H1 (cell line): Measurements from ENCODE around the gene TCEANC2. TPM values are rescaled to one million over a fixed set of nuclear protein-coding genes. Genes with fewer than 3 reads are reported as not detected.

Experiments
- CTCF ChIA-PET: fragments of 300-600 bp; sonication (Branson Sonifier 250); formaldehyde crosslinking; loops from one replicate; lab custom pipeline; 2021; ENCODE audit not compliant: partially characterized antibody; lab: Charles Lee
- POLR2A ChIA-PET: fragments of 300-600 bp; sonication (Branson Sonifier 250); formaldehyde crosslinking; loops from one replicate; lab custom pipeline; 2021; ENCODE audit warnings: inconsistent platforms; ENCODE audit not compliant: partially characterized antibody; lab: Charles Lee
- DNase-seq, 2 experiments: peaks; one replicate each; pipeline versions ENCODE4 v3.0.0 to v3.0.0-alpha.2; 2010 to 2022; ENCODE audit warnings: low spot score in 2 of 2, low read depth in 1 of 2, mixed read lengths in 1 of 2
- FAIRE-seq: peaks from 2 replicates; lab custom pipeline; 2011; peaks lifted over from hg19 to GRCh38; lab: Jason Lieb, UNC
- H2AFZ ChIP-seq: 2 replicates; pipeline ENCODE4 v1.8.1; 2012; ENCODE audit warnings: low read length, inconsistent platforms
- H2AK5ac ChIP-seq: 2 replicates; pipeline ENCODE4 v1.6.1; 2013; ENCODE audit warnings: low read depth, low read length
- H2BK120ac ChIP-seq: replicated peaks from 2 replicates; pipeline ENCODE3; 2013; ENCODE audit warnings: low read depth, low read length, inconsistent platforms
- H2BK12ac ChIP-seq: 2 replicates; pipeline ENCODE4 v1.6.1; 2013; ENCODE audit warnings: low read depth, low read length
- H2BK15ac ChIP-seq: 2 replicates; pipeline ENCODE4 v1.6.1; 2013; ENCODE audit warnings: low read length
- H2BK20ac ChIP-seq: 2 replicates; pipeline ENCODE4 v1.6.1; 2013; ENCODE audit warnings: low read length
- H2BK5ac ChIP-seq: 2 replicates; pipeline ENCODE4 v1.6.1; 2013; ENCODE audit warnings: low read depth, low read length
- H3K14ac ChIP-seq: 2 replicates; pipeline ENCODE4 v1.6.1; 2013; ENCODE audit warnings: inconsistent platforms; ENCODE audit not compliant: insufficient read length
- H3K18ac ChIP-seq: 2 replicates; pipeline ENCODE4 v1.6.1; 2013; ENCODE audit warnings: low read length; ENCODE audit errors: extremely low read depth
- H3K23ac ChIP-seq: 2 replicates; pipeline ENCODE4 v1.6.1; 2013; ENCODE audit warnings: inconsistent platforms; ENCODE audit not compliant: insufficient read length
- H3K23me2 ChIP-seq: 2 replicates; pipeline ENCODE4 v1.6.1; 2013; ENCODE audit warnings: low read depth, low read length
- H3K27ac ChIP-seq: 2 replicates; pipeline ENCODE4 v1.6.1; 2011; ENCODE audit warnings: low read depth, low read length, inconsistent platforms
- H3K27me3 ChIP-seq, 4 experiments: replicated peaks in 1 of 4; 1 replicate in 1 of 4; 2 replicates in 3 of 4; pipeline versions ENCODE4 v1.6.1 to v1.8.1; 2011 to 2013; ENCODE audit warnings: low read length in 3 of 4, mild to moderate bottlenecking in 3 of 4, inconsistent platforms in 2 of 4, mixed read lengths in 2 of 4, moderate library complexity in 1 of 4; ENCODE audit not compliant: control insufficient read depth in 3 of 4, insufficient read depth in 3 of 4; ENCODE audit errors: extremely low read depth in 1 of 4
- H3K36me3 ChIP-seq, 4 experiments: 2 replicates each; pipeline versions ENCODE4 v1.6.1 to v1.8.1; 2011 to 2013; ENCODE audit warnings: mild to moderate bottlenecking in 4 of 4, low read length in 3 of 4, moderate library complexity in 2 of 4, control low read depth in 1 of 4, inconsistent platforms in 1 of 4; ENCODE audit not compliant: insufficient read depth in 4 of 4, control insufficient read depth in 2 of 4
- H3K4ac ChIP-seq: replicated peaks from 2 replicates; pipeline ENCODE3; 2013; ENCODE audit warnings: low read length, low read depth, mixed read lengths, inconsistent platforms; ENCODE audit not compliant: insufficient read length
- H3K4me1 ChIP-seq, 4 experiments: replicated peaks in 1 of 4; 1 replicate in 1 of 4; 2 replicates in 3 of 4; pipeline versions ENCODE4 v1.6.1 to v1.8.1; 2011 to 2013; ENCODE audit warnings: low read length in 3 of 4, inconsistent platforms in 2 of 4, mixed read lengths in 1 of 4; ENCODE audit not compliant: insufficient read depth in 4 of 4, control insufficient read depth in 3 of 4
- H3K4me2 ChIP-seq, 2 experiments: 2 replicates each; pipeline versions ENCODE4 v1.6.1 to v1.8.1; 2011 to 2013; ENCODE audit warnings: low read depth in 2 of 2, low read length in 2 of 2, control low read depth in 1 of 2, inconsistent platforms in 1 of 2, mild to moderate bottlenecking in 1 of 2; ENCODE audit not compliant: insufficient read depth in 1 of 2
- H3K4me3 ChIP-seq, 4 experiments: fragments of 200-600, 300-600 bp in 1 of 4; sonication (generic), shearing (Covaris generic), sonication (Bioruptor Twin) in 1 of 4; 2 replicates each; pipeline versions ENCODE4 v1.5.1 to v1.8.1; 2011 to 2016; ENCODE audit warnings: low read length in 4 of 4, low read depth in 3 of 4, control low read depth in 2 of 4, inconsistent platforms in 2 of 4, mild to moderate bottlenecking in 2 of 4, mixed read lengths in 1 of 4, moderate library complexity in 1 of 4; ENCODE audit not compliant: insufficient read depth in 2 of 4; ENCODE audit errors: extremely low read depth in 1 of 4
- H3K56ac ChIP-seq: replicated peaks from 2 replicates; pipeline ENCODE3; 2013; ENCODE audit warnings: low read depth, mild to moderate bottlenecking, mixed read lengths, low read length, inconsistent platforms; ENCODE audit not compliant: insufficient read length
- H3K79me1 ChIP-seq: 2 replicates; pipeline ENCODE4 v1.6.1; 2013; ENCODE audit warnings: low read depth, low read length, control low read depth
- H3K79me2 ChIP-seq, 2 experiments: 2 replicates each; pipeline versions ENCODE4 v1.6.1 to v1.8.1; 2012 to 2013; ENCODE audit warnings: low read length in 2 of 2, mild to moderate bottlenecking in 2 of 2, inconsistent platforms in 1 of 2; ENCODE audit not compliant: insufficient read depth in 2 of 2, control insufficient read depth in 1 of 2
- H3K9ac ChIP-seq, 4 experiments: replicated peaks in 1 of 4; 1 replicate in 1 of 4; 2 replicates in 3 of 4; pipeline versions ENCODE4 v1.6.1 to v1.8.1; 2011 to 2013; ENCODE audit warnings: low read depth in 3 of 4, low read length in 3 of 4, control low read depth in 2 of 4, mild to moderate bottlenecking in 2 of 4, moderate library complexity in 2 of 4, inconsistent platforms in 1 of 4; ENCODE audit errors: extremely low read depth in 1 of 4
- H3K9me3 ChIP-seq, 2 experiments: 2 replicates each; pipeline versions ENCODE4 v1.6.1 to v1.8.1; 2012 to 2013; ENCODE audit warnings: mild to moderate bottlenecking in 2 of 2, moderate library complexity in 2 of 2, control low read depth in 1 of 2, inconsistent platforms in 1 of 2, low read depth in 1 of 2, low read length in 1 of 2, mixed read lengths in 1 of 2; ENCODE audit not compliant: insufficient read depth in 2 of 2
- H4K20me1 ChIP-seq, 2 experiments: replicated peaks in 1 of 2; 2 replicates each; pipeline versions ENCODE3 to v1.8.1; 2011 to 2013; ENCODE audit warnings: inconsistent platforms in 2 of 2, low read length in 2 of 2, mild to moderate bottlenecking in 1 of 2; ENCODE audit not compliant: insufficient read depth in 2 of 2, control insufficient read depth in 1 of 2
- H4K5ac ChIP-seq: 2 replicates; pipeline ENCODE4 v1.6.1; 2013; ENCODE audit warnings: low read length, low read depth, mixed read lengths, inconsistent platforms; ENCODE audit not compliant: insufficient read length
- H4K8ac ChIP-seq: 2 replicates; pipeline ENCODE4 v1.8.0; 2013; ENCODE audit warnings: mild to moderate bottlenecking, moderate library complexity, low read length, inconsistent platforms; ENCODE audit not compliant: insufficient read depth; ENCODE audit errors: extremely low read depth
- H4K91ac ChIP-seq: replicated peaks from 2 replicates; pipeline ENCODE3; 2013; ENCODE audit warnings: low read length, mixed read lengths, inconsistent platforms; ENCODE audit not compliant: insufficient read length
- ASH2L ChIP-seq: fragments of 200-600, 300-600 bp; sonication (generic); IDR thresholded peaks from one replicate; pipeline ENCODE4 v1.7.1; 2017; ENCODE audit warnings: low read length
- EGR1 ChIP-seq: IDR thresholded peaks from 2 replicates; pipeline ENCODE4 v1.6.1; 2011; ENCODE audit warnings: low read depth, low read length, borderline replicate concordance
- EZH2 ChIP-seq: fragments of 200-600 bp; sonication (generic); IDR thresholded peaks from 2 replicates; pipeline ENCODE4 v1.7.1; 2012; ENCODE audit warnings: low read depth, mild to moderate bottlenecking, moderate library complexity, low read length, inconsistent platforms; ENCODE audit not compliant: severe bottlenecking
- JUND ChIP-seq: IDR thresholded peaks from 2 replicates; pipeline ENCODE4 v1.6.1; 2011; ENCODE audit warnings: mild to moderate bottlenecking, improper control_type of control experiment, low read length
- POLR2AphosphoS5 ChIP-seq: IDR thresholded peaks from 2 replicates; pipeline ENCODE4 v1.6.1; 2011; ENCODE audit warnings: low read depth, low read length
- RAD21 ChIP-seq, 2 experiments: IDR thresholded peaks in 1 of 2; conservative IDR thresholded peaks in 1 of 2; 2 replicates each; pipeline ENCODE4 v1.6.1; 2011; ENCODE audit warnings: low read depth in 2 of 2, low read length in 2 of 2, improper control_type of control experiment in 1 of 2, inconsistent platforms in 1 of 2, mild to moderate bottlenecking in 1 of 2, moderate library complexity in 1 of 2
- RNF2 ChIP-seq: fragments of 200-900, 300-1000 bp; sonication (generic); IDR thresholded peaks from 2 replicates; pipeline ENCODE4 v1.7.1; 2016; ENCODE audit warnings: borderline replicate concordance, low read depth, mild to moderate bottlenecking, antibody characterized with exemption, low read length; ENCODE audit not compliant: poor library complexity, severe bottlenecking; ENCODE audit errors: missing control alignments
- RXRA ChIP-seq: IDR thresholded peaks from 2 replicates; pipeline ENCODE4 v1.6.1; 2011; ENCODE audit warnings: low read depth, mild to moderate bottlenecking, low read length, moderate library complexity; ENCODE audit not compliant: insufficient read depth
- SIRT6 ChIP-seq: IDR thresholded peaks from one replicate; pipeline ENCODE4 v1.7.1; 2012; ENCODE audit warnings: low read length, inconsistent platforms
- SP2 ChIP-seq: IDR thresholded peaks from 2 replicates; pipeline ENCODE4 v1.6.1; 2012; ENCODE audit warnings: mild to moderate bottlenecking, low read length, inconsistent platforms
- YY1 ChIP-seq: IDR thresholded peaks from 2 replicates; pipeline ENCODE4 v1.6.1; 2011; ENCODE audit warnings: low read depth, mild to moderate bottlenecking, low read length
- WGBS, 2 experiments: shearing (Covaris generic) in 1 of 2; methylation state at CpG; one replicate each; pipeline versions ENCODE4 v1.1.6 to v1.1.7; 2013 to 2015; ENCODE audit warnings: low lambda C conversion rate in 2 of 2, mixed read lengths in 2 of 2, inconsistent platforms in 1 of 2, low coverage in 1 of 2, missing lambda C conversion rate in 1 of 2; ENCODE audit not compliant: insufficient replicate concordance in 2 of 2, insufficient coverage in 1 of 2, insufficient read length in 1 of 2; ENCODE audit errors: extremely low coverage in 1 of 2, missing lambda C conversion rate in 1 of 2; 5-methylcytosine and 5-hydroxymethylcytosine counted together
- polyA plus RNA-seq, 7 experiments: library from polyadenylated mRNA; depleted of rRNA in 3 of 7; stranded (reverse) in 5 of 7; unstranded in 2 of 7; fragments of >200 nt in 5 of 7; fragments of 200-250 nt in 2 of 7; gene quantifications; 1 replicate in 5 of 7; 2 replicates in 1 of 7; 4 replicates in 1 of 7; pipeline versions ENCODE4 v1.2.1 to v1.2.3, GENCODE V29; 2011 to 2013; ENCODE audit warnings: missing spikeins in 2 of 7, mixed read lengths in 2 of 7
- total RNA-seq: library from RNA; stranded (reverse); fragmentation: NEBNext Ultra II Directional; extraction: Animal tissue kit (Norgen Biotek cat#: 25700); gene quantifications from 2 replicates; pipeline ENCODE4 v1.2.1, GENCODE V29; 2021
- TF ChIP-seq, protein P1 (sequence below): IDR thresholded peaks from 2 replicates; pipeline ENCODE4 v1.6.1; 2012; ENCODE audit warnings: low read length, inconsistent platforms

TCEANC2 gene
- total and polyA plus RNA-seq, 2 of the 8 experiments (the other 6 are each of a cell fraction or from before 2014, with no cell fraction given): 4.2 to 8.2 TPM

DNA sequence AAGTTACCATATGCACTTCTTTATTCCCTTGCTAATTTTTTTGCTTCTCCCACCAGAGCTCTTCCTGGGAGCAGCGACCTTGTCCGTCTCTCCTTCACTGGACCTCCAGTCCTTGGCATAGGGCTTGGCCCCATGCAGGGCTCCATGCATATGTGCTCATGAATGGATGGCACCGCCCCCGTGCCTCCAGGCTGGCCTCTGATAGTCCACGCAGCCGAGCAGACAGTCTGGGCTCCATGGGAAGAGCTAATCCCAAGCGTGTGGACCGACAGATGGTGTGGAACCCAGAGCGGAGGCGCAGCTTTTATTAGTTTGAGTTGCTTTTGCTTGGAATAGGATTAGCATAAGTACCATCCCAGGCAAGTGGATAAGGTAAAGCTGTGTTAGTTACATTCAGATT, 57.6 kb downstream of the TCEANC2 start:
- Histone ChIP-seq H3K9me3 (no peaks in the 10 kb centered on the region), H2AK5ac (no peak overlapping the region), H4K5ac (no peak overlapping the region), H4K8ac (no peak overlapping the region), H4K20me1 (no peaks in the 10 kb centered on the region), H3K27ac (no peak overlapping the region), H4K91ac (no peak overlapping the region), H3K36me3 (no peaks in the 10 kb centered on the region), H2BK15ac (no peak overlapping the region), H3K79me2 (no peaks in the 10 kb centered on the region), H2BK20ac (no peak overlapping the region), H3K4me1 (no peaks in the 10 kb centered on the region; a peak in 1 of 7 replicates), H3K9ac (no peak overlapping the region), H3K27me3 (no peaks in the 10 kb centered on the region; a peak in 1 of 7 replicates), H3K23me2 (no peaks in the 10 kb centered on the region), H3K23ac (no peak overlapping the region), H3K4me3 (no peak overlapping the region), H2AFZ (no peak overlapping the region), H3K4ac (no peak overlapping the region), H3K18ac (no peak overlapping the region), H2BK120ac (no peak overlapping the region), H3K56ac (no peak overlapping the region), H3K4me2 (no peak overlapping the region), H2BK12ac (no peak overlapping the region), H3K14ac (no peak overlapping the region), H2BK5ac (no peak overlapping the region), H3K79me1 (no peaks in the 10 kb centered on the region)
- DNase-seq (peak in 1 of 2 experiments; percentile 37), FAIRE-seq (no peak)
- CTCF ChIA-PET: interaction anchor here (0.9 to 3.0 kb wide), 4 partner anchors 11 to 202 kb away, joined by 3 to 11 read pairs (median 6); no protein-coding TSS in a partner anchor
- POLR2A ChIA-PET: interaction anchor here (0.9 kb wide), 1 partner anchor 22 kb away, joined by 3 read pairs; no protein-coding TSS in a partner anchor
- 88% methylated on average over 10 of the region's 10 CpGs; no CpG with 5 or more reads in 1 of the 2 experiments for WGBS, 2 experiments
- TF ChIP-seq POLR2AphosphoS5 (no peak), EGR1 (no peak), SIRT6 (no peak), RXRA (no peak), ASH2L (no peak), YY1 (no peak), EZH2 (no peak), RNF2 (no peak), RAD21 (IDR thresholded peaks at IDR 0.05 in 1 of 2, conservative IDR thresholded peaks at IDR 0.05 in 1 of 2; ENCODE audit: low read depth in 2 of 2, low read length in 2 of 2) (no peak), SP2 (no peak), JUND (no peak)
- TF ChIP-seq, protein P1, sequence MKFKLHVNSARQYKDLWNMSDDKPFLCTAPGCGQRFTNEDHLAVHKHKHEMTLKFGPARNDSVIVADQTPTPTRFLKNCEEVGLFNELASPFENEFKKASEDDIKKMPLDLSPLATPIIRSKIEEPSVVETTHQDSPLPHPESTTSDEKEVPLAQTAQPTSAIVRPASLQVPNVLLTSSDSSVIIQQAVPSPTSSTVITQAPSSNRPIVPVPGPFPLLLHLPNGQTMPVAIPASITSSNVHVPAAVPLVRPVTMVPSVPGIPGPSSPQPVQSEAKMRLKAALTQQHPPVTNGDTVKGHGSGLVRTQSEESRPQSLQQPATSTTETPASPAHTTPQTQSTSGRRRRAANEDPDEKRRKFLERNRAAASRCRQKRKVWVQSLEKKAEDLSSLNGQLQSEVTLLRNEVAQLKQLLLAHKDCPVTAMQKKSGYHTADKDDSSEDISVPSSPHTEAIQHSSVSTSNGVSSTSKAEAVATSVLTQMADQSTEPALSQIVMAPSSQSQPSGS: no peak
